Measurements from ENCODE around the gene DPCD. TPM values are rescaled to one million over a fixed set of nuclear protein-coding genes. Genes with fewer than 3 reads are reported as not detected.

Gene DPCD
- total RNA-seq, 4 donors from 2014 or later: 13.4 to 30.1 (median 24.5) TPM

DNA sequence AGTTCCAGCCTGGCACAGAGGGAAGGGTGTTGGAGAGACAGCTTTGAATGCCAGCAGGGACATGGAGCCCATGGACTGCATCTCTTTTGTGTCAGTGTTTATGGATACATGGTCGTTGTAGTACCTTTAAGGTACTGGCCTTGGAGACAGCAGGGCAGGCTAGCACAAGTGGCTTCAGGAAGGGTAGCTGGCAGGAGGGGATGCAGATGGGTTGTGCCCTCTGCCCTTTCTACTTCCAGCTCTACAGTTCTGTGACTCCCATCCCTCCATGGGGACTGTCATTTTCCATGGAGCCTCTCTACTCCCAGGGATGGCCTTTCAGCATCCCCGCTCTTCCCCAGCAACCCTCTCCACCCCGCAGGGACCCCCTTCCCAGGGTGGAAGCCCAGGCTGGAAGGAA is 25.1 kb upstream of the DPCD start:
- ATAC-seq: no peak
- 67% methylated on average over 1 to 2 of the region's 3 CpGs for WGBS, 2 donors (ENCODE audit: low coverage in 1 of 2)
- Histone ChIP-seq H3K27ac (no peak overlapping the region), H3K9me3 (no peaks in the 10 kb centered on the region), H3K4me3 (no peak overlapping the region), H3K36me3 (no peaks in the 10 kb centered on the region), H3K27me3 (peaks cover 83% of the 10 kb centered on the region), H3K4me1 (peaks cover 0 to 10% (median 7%) of the 10 kb centered on the region in 3 donors)
- no peak for TF ChIP-seq POLR2A (IDR thresholded peaks at IDR 0.05)
- TF ChIP-seq EP300 (IDR thresholded peaks at IDR 0.05): no peak
- no peak for TF ChIP-seq POLR2AphosphoS5 (IDR thresholded peaks at IDR 0.05)
- TF ChIP-seq, protein P1, sequence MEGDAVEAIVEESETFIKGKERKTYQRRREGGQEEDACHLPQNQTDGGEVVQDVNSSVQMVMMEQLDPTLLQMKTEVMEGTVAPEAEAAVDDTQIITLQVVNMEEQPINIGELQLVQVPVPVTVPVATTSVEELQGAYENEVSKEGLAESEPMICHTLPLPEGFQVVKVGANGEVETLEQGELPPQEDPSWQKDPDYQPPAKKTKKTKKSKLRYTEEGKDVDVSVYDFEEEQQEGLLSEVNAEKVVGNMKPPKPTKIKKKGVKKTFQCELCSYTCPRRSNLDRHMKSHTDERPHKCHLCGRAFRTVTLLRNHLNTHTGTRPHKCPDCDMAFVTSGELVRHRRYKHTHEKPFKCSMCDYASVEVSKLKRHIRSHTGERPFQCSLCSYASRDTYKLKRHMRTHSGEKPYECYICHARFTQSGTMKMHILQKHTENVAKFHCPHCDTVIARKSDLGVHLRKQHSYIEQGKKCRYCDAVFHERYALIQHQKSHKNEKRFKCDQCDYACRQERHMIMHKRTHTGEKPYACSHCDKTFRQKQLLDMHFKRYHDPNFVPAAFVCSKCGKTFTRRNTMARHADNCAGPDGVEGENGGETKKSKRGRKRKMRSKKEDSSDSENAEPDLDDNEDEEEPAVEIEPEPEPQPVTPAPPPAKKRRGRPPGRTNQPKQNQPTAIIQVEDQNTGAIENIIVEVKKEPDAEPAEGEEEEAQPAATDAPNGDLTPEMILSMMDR (IDR thresholded peaks at IDR 0.05): no peak

DNA sequence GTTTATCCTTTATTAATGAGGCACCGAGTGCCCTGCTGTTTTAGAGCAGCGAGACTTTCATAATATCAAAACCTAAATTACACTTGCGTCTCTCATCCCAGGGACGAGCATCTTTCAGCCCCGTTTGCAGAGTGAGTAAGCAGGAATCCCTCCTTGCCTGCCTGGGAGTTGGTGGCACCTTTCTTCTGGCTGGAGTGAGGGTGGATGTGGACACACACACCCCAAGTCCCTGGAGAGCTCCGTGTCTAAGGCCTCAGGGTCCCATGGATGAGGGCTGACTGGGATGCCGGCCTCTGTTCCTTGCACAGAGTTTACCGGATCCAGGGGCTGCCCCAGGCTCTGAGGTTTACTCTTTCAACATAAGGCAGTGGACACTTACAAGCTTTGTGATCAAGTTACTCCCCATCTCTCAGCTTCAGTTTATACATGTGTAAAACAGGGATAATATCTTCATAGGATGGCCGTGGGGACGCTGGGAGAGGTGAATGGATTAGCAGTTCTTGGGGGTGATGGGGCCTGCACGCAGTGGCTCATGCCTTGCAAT is 24.6 kb upstream of the DPCD start:
- Histone ChIP-seq H3K4me1 (peaks cover 0 to 10% (median 7%) of the 10 kb centered on the region in 3 donors), H3K27me3 (peaks cover 89% of the 10 kb centered on the region), H3K9me3 (no peaks in the 10 kb centered on the region), H3K27ac (no peak overlapping the region), H3K36me3 (no peaks in the 10 kb centered on the region), H3K4me3 (no peak overlapping the region)
- no peak for ATAC-seq
- WGBS, 2 donors (ENCODE audit: low coverage in 1 of 2): 50 to 61% methylated on average over 2 to 5 of the region's 11 CpGs
- TF ChIP-seq, protein P1 (IDR thresholded peaks at IDR 0.05): no peak
- no peak for TF ChIP-seq EP300 (IDR thresholded peaks at IDR 0.05)
- no peak for TF ChIP-seq POLR2AphosphoS5 (IDR thresholded peaks at IDR 0.05)
- no peak for TF ChIP-seq POLR2A (IDR thresholded peaks at IDR 0.05)

DNA sequence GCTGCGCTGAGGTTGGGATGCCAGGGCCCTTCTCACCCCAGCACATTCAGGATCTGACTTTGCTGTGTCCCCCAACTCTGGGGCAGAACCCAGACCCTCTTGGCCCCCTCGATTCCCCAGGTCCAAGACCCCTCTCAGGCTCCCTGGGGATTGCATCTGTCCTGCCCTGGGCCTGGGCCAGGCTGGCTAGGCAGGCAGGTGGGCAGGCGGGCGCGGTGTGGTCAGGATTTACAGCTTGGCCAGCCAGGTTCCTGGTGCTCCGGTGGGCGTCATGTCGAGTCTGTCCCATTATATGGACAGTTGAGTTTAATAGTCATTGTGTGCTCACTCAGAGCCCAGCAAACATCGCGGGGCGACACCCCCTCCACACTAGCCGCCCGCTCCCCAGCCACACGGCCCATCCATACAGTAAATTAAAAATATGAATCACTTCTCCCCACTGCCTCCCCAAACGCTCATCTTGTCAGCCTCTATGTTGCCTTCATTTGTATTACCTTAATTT is 23.6 kb upstream of the DPCD start:
- no peak overlapping the region for H3K4me3 ChIP-seq
- H3K27ac ChIP-seq: no peak overlapping the region
- 84% methylated on average over 8 of the region's 15 CpGs; no CpG with 5 or more reads in 1 of the 2 donors for WGBS, 2 donors (ENCODE audit: low coverage in 1 of 2)
- ATAC-seq: no peak
- H3K9me3 ChIP-seq: no peaks in the 10 kb centered on the region
- TF ChIP-seq POLR2AphosphoS5 (IDR thresholded peaks at IDR 0.05) (no peak), EP300 (IDR thresholded peaks at IDR 0.05) (no peak), POLR2A (IDR thresholded peaks at IDR 0.05) (no peak)
- TF ChIP-seq, protein P1 (IDR thresholded peaks at IDR 0.05): no peak
- H3K36me3 ChIP-seq: no peaks in the 10 kb centered on the region
- peaks cover 99% of the 10 kb centered on the region for H3K27me3 ChIP-seq
- peaks cover 0 to 14% (median 9%) of the 10 kb centered on the region in 3 donors for H3K4me1 ChIP-seq

DNA sequence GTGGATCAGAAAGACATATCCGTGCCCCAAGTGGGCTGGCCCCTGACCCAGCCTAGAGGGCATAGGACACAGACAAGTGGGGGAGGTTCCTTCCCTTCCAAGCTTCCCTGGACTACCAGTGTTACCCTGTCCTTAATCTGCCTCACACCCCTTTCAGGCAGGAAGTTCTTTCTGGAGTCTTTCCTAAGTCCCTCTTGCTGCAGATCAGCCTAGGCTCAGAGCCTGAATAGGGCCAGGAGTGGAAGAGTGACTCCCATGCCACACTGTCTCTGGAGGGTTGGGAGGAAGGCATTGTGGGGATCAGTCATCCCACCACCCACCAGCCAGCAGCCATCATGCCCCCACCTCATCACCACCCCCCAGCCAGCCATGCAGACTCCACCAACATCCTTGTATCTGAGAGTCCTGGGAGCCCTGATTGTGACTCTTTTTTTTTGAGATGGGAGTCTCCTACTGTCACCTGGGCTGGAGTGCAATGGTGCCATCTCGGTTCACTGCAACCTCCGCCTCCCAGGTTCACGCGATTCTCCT is 22.7 kb upstream of the DPCD start:
- no peak for ATAC-seq

More for the DNA sequence above, 22.7 kb upstream of the DPCD start:
- peaks cover 97% of the 10 kb centered on the region for H3K27me3 ChIP-seq
- no peaks in the 10 kb centered on the region for H3K36me3 ChIP-seq
- H3K4me1 ChIP-seq: peaks cover 0 to 23% (median 18%) of the 10 kb centered on the region in 3 donors
- no peak overlapping the region for H3K27ac ChIP-seq
- TF ChIP-seq POLR2AphosphoS5 (IDR thresholded peaks at IDR 0.05) (no peak), POLR2A (IDR thresholded peaks at IDR 0.05) (no peak), EP300 (IDR thresholded peaks at IDR 0.05) (no peak)
- TF ChIP-seq, protein P1 (IDR thresholded peaks at IDR 0.05): no peak
- no peak overlapping the region for H3K4me3 ChIP-seq
- WGBS, 2 donors (ENCODE audit: low coverage in 1 of 2): 17% methylated on average over 1 of the region's 5 CpGs; no CpG with 5 or more reads in 1 of the 2 donors
- H3K9me3 ChIP-seq: no peaks in the 10 kb centered on the region

All from gastroesophageal sphincter (tissue), 4 donors.